Stimulated activated CD8-positive, alpha-beta memory T cell treated with anti-CD3 and anti-CD28 coated beads, Interleukin-4, amount 100 ng/mL, for 4 hours (primary cell): ENCODE results near the gene HCK.

ENCODE experiments used
- DNase-seq, 2 donors: peaks; one replicate each; pipeline ENCODE4 v3.0.0-alpha.2; 2020; ENCODE audit warnings: low read depth in 2 of 2, low spot score in 1 of 2

The HCK gene

DNA sequence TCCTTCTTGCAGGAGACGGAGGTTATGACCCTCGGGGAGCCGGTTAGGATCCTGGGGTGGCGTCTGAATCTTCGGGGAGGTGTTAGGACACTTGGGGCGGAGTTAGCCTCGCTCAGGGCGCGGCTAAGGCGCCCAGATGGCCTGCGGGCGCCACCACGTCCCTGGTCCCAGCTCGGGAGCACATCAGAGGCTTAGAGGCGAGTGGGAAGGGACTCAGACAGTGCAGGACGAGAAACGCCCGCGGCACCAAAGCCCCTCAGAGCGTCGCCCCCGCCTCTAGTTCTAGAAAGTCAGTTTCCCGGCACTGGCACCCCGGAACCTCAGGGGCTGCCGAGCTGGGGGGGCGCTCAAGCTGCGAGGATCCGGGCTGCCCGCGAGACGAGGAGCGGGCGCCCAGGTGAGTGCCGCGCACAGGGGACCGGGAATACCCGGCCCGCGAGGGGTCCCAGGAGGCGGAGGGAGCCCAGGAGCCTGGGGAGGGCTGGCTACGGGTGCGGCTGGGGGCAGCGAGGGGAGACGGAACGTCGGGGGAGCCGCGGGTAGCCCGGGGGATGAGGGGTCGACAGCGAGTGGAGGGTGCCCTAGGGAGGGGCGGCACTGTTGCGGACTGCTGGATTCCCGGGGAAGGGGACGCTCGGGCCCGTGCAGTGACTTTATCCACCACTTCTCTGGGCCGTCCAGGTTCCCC is at the start of gene HCK:
TSS of gene HCK (plus strand) at position 153 of the 688 bp plus-strand sequence.
- DNase-seq, result no peak

GRCh38 chr20:32003325-32003724 is 48.7 kb upstream of the HCK start:
- no peak for DNase-seq

DNA sequence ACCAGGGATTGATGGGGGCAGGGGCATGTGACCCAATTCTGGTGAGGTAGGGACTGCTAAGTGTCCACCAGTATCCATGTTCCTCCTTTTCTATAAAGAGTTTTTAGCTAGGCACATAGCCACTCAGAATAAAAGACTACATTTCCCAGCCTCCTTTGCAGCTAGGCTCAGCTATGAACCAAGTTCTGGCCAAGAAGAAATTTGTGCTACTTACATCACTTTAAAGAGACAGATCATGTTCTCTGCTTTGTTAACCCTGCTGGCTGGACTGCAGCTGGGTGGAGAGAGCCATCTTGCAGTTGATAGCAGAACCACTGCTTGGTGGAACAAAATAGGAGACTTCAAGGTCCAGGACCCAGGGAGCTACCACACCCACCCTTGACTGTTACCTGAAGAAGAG is 47.1 kb upstream of the HCK start:
- no peak for DNase-seq

DNA sequence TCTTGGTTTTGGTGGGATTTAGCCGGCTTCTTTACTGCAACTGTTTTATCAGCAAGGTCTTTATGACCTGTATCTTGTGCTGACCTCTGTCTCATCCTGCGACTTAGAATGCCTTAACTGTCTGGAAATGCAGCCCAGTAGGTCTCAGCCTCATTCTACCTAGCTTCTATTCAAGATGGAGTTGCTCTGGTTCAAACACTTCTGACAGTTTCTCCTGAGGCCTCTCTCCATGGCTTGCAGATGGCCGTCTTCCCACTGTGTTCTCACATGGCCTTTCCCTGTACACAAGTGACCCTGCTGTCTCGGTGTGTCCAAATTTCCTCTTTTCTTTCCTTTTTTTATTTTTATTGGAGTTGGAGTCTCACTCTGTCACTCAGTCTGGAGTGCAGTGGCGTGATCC is 46.0 kb upstream of the HCK start:
- DNase-seq, result no peak

GRCh38 chr20:32006841-32007786 is 44.9 kb upstream of the HCK start:
- no peak for DNase-seq

GRCh38 chr20:32007787-32008616 is 44.0 kb upstream of the HCK start:
- no peak for DNase-seq

- no peak for DNase-seq
Measured at GRCh38 chr20:32009564-32009963, 42.5 kb upstream of the HCK start.

DNA sequence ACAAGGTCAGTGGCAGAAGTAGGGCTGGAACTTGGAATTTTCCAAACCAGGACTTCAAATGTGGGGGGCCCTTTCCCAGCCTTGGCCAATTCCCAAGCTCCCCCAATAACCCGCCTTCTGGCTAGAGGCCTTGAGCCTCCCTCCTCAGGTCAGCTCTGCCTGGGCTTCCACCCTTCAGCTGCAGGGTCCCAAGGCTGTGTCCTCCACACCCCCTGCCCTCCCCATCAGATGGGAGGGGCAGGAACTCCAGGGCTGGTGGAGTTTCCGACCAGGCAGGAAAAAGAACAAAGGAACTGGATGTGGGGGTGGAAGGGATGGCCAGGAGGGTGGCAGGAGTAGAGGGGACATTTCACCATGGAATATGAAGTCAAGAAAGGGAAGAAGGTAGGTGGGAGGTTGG is 41.9 kb upstream of the HCK start, which contains the start of gene CCM2L:
TSS of gene CCM2L (plus strand) at position 338 of the 400 bp plus-strand sequence. CDS start at position 355, 17 bp downstream.
- DNase-seq, result no peak

GRCh38 chr20:32010666-32011065 is 41.4 kb upstream of the HCK start:
- no peak for DNase-seq

DNA sequence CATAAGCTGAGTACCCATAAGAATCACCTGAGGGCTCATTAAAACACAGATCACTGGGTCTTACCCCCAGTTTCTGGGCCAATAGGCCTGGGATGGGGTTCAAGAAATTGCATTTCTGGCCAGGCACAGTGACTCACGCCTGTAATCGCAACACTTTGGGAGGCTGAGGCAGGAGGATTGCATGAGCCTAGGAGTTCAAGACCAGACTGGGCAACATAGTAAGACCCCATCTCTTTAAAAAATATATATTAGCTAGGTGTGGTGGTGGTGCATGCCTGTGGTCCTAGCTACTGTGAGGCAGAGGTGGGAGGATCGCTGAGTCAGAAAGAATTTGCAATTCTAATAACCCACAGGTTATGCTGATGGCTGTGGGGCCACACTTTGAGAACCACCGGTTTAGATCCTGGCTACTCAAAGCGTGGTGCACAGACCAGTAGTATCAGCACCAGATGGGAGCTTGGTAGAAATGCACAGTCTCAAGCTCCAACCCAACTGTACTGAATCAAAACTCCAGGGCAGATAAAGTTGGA is 39.8 kb upstream of the HCK start:
- no peak for DNase-seq

DNA sequence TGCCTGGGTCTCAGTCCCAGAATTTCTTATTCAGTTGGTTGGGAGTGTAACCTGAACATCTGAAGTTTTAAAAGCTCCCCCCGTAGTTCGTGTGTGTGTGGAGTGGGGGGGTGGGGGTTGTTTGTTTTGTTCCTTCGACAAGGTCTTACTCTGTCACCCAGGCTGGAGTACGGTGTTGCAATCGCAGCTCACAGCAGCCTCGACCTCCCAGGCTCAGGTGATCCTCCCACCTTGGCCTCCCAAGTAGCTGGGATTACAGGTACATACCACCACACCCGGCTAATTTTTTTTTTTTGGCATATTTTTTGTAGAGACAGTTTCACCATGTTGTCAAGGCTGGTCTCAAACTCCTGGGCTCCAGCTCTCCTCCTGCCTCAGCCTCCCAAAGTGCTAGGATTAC is 38.7 kb upstream of the HCK start:
- DNase-seq, result no peak

GRCh38 chr20:32017711-32018251 is 34.3 kb upstream of the HCK start:
- no peak for DNase-seq

DNA sequence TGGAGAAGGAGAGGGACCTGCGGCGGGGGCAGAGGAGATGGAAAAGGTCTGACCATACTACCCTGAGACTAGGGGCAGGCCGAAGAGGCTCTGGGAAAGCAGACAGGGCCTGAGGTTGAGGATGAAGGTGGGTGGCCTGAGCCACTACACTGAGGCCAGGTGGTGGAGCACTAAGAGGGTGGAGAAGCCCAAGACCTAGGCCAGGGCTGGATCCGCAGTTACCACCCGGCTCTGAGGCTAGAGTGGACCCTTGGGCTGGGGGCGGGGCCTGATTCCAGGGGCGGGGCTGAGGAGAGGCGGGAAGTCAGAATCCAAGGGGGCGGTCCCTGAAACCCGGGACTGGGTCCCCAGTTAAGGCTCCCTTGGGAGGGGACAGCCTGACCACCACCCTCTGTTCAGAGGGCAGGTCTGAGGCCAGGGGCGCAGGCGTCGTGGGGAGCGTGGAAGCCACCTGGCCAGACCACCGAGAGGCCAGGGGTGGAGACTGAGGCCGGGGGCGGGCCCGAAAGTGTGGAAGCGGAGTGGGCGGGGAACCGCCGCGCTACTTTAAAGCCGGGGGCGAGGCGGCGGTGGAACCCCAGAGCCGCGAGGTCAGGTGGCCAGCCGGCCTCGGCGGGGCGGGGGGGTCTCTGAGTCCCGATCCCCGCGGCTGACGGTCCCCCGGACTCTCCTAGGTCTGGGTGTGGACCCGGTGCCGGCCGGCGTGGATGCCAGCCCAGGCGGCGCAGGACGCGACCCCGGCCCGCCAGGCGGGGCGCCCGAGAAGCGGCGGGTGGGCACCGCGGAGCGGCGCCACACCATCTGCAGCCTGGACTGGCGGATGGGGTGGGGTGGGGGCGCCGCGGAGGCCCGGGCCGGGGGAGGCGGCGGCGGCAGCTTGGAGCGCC is 33.5 kb upstream of the HCK start:
- peak in 1 of 2 donors; percentile 28 for DNase-seq

- no peak for DNase-seq
Measured at GRCh38 chr20:32019156-32019510, 32.9 kb upstream of the HCK start.

DNA sequence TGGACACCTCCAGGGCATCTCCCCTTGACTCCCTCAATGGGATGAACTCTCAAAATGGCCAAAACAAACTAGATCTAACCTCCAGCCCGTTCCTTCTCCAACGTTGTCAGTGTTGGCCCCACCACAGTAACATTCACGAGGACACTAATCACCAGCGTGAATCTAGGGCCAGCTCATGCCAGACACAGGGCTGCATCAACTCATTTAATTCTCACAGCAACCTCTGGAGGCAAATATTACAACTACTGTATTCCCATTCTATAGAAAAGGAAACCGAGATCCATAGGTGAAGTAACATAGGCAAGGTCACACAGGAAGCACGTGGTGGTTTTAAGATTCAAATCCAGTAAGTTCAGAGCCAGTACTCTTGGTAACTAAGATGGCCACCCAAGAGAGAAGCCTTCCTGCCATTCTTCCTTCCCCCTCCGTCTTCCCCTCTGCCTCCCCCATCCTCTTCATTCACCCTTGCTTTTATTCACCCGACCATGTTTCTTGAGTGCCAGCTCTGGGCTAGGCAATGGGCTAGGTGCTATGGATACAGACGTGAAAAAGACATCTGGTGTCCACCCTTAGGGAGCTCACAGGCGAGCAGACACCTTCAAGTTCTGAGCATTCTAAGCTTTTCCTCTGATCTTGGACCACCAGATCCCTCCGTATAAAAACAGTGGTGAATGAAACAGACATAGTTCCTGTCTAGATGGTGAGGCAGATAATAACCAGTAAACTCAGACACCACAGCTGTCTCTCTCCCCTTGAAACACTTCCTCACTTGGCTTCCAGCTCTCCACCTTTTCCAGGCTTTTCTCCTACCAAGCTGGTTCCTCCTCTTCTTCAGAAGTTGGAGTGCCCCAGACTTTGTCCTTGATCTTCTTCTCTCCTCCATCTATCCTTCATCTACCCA is 32.2 kb upstream of the HCK start:
- no peak for DNase-seq

DNA sequence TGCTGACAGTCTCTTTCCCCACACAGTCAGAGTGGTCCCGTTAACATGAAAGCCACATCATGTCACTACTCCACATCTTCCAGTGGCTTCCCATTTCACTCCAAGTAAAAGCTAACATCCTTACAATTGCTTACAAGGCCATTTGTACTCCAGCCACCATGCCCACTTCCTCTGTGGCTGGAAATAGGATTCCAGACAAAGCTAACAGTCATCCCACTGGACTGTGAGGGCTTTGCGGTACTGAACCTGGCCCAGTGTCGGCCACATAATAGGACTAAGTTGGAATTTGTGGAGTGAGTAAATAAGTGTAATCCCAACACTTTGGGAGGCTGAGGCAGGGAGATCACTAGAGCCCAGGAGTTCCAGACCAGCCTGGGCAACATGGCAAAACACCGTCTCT is 31.0 kb upstream of the HCK start:
- DNase-seq, result no peak

- no peak for DNase-seq
Measured at GRCh38 chr20:32024683-32025295, 27.3 kb upstream of the HCK start.

DNA sequence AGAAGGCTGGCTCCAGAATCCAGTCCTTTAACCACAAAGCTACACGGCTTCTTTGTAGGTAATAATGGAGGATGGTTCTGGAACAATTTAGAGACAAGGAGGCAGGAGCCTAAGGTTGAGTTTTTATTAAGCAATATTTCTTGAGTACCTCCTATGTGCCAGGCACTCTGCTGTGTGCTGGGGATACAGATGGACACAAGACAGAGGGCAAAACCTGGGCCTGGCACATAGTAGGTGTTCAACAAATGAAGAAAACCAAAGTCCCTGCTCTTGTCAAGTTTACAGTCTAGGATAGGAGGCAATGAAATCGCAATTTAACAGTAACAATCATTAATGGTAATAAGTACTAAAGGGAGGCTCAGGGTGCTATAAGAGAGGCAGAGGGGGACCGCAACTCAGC is 24.4 kb upstream of the HCK start:
- DNase-seq, result no peak
